T-helper 2 cell (primary cell): ENCODE results near the gene IGFALS.
A peak's percentile ranks its signal among the peaks of the same experiment; 100 is the strongest.
"Not testable (repeated sequence)": the region's sequence is repeated elsewhere in the genome, so short reads cannot be mapped to it uniquely, and the experiment has no call there.

Experiments
- DNase-seq, 5 experiments: peaks; one replicate each; pipeline versions ENCODE4 v3.0.0 to v3.0.0-alpha.2; 2012 to 2022

IGFALS gene

DNA sequence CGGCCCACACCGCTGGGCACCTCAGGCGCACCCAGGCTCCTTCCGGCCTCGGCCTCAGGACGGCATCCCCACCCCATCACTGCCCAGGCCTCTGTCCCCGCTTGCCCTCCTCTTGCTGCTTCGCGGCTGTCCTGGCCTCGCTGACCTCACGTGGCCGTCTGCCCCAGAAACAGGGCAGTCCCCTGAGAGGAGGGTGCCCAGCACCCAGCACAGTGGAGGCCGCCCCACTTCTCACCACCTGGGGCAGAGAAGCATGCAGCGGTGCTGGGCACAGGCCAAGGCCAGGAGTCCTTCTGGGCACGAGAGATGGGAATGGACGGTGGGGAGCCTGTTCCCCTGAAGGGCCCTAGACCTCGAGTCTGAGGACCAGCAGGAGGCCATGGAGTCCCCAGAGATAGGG, 24.2 kb upstream of the IGFALS start:
- no peak for DNase-seq

DNA sequence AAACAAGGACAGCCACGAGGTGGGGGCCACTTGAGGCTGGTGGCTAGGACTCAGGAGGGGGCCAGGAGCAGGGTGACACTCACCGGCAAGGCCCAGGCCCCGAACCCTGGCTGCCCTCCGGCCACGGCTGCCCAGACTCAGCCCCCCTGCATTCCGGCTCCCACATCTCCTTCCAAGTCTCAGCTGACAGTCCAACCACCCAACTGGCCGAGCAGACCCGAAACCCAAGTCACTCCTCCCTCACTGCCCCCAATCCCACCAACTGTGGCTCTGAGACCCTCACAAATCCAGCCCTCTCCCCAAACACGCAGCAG, 23.7 kb upstream of the IGFALS start:
- no peak for DNase-seq

DNA sequence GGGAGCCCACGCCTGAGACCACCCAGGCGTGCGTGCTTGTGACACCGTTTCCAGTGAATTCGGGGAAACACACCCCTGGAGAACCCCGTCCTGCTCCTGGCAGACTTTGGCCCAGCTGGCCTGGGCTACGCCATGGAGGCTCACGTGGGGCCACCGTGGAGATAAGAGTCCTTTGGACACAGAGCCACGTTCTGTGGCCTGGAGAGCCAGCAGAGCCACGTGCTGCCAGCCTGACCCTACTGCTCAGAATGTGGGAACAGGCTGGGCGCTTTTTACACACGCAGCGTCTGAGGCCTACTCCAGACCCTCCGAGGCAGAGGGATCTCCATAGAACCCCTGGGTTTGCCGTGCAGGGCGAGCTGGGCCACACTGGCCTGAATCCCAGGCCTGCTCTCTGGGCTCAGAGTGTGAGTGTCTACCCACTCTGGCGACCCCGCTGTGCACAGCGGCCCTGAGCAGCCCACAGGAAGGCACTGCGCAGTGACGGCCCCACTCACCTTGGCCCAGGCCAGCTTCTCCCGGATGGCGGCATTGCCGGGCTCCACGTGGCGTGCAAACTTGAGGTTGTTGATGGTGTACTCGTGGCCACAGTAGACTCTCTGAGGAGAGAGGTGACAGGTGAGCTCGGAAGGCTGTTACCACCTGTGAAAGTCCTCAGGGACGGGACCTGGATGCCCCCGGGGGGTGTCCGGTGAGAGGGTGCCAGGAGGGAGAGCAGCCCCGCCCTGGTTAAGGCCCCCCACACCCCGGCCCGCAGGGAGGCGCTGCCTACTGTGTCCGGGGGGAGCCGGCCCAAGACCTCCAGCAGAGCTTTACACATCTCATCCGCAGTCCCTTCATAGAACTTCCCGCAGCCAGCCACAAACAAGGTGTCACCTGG, 23.1 kb upstream of the IGFALS start:
- no peak for DNase-seq

DNA sequence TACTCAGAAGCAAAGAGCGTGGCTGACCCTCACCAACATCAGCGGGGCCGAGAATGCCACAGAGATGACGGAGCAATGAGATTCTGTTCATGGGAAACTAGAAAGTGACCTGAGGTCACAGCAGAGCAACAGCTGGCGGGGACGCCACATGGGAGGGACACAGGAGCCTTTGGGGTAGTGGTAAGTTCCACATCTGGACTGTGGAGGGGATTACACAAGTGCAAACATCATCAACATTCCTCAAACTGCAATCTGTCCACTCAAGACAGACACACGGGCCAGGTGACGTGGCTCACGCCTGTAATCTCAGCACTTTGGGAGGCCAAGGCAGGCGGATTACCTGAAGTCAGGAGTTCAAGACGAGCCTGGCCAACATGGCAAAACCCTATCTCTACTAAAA, 22.0 kb upstream of the IGFALS start:
- DNase-seq, result no peak

DNA sequence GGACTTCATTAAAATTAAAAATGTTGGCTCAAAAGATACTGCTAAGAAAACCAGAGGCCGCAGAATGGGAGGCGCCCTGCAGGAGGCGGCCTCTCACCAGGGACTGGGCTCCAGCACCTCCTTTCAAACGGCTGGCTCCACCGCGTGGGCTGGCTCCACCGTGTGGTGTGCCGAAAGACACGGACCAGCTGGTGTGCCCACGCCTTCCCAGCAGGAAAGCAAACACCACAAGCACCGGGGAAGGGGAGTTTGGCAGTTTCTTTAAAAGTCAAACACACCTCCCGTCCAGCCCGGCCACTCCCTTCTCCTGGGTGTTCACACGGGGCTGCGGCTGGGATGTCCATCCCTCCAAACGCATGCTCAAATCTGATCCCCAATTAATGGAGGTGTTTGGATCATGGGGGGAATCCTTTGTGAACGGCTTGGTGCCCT, 19.2 kb upstream of the IGFALS start:
- peak in 2 of 5 experiments; percentile 30 to 56 for DNase-seq

DNA sequence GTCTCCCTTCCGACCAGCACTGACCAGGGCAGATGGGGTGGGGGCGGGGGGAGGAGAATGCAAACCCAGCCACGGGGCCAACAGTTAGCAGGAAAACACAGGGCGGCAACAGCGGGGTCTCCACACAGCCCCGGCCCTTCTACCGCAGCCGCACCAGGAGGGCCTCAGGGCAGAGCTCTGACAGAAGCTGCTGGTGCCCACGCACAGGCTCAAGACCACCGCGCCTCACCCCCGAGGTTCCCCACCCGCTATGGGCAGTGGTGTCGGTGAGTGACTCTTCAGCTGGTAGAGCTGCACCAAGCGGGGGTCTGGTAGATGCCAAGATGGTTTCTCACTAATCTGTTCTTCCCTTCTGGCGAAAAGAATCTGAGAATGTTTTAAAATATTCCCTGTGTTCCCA, 17.0 kb upstream of the IGFALS start:
- DNase-seq, result no peak

DNA sequence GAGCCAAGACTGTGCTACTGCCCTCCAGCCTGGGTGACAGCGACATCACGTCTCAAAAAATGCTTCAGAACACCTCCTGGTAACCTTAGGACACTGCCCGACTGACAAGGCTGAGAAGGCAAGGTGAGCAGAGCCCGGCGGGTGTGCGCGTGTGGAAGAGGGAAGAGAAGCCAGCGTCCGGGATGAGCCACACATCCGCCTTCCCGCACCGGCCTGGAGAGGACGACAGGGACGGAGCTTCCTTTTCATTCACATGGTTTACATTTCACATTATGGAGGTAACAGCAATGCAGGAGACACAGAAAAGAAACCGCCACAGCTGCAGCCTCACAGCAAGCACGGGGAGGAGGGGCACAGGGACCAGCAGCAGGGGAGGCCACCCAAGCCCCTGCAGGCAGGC, 16.6 kb upstream of the IGFALS start:
- no peak for DNase-seq

DNA sequence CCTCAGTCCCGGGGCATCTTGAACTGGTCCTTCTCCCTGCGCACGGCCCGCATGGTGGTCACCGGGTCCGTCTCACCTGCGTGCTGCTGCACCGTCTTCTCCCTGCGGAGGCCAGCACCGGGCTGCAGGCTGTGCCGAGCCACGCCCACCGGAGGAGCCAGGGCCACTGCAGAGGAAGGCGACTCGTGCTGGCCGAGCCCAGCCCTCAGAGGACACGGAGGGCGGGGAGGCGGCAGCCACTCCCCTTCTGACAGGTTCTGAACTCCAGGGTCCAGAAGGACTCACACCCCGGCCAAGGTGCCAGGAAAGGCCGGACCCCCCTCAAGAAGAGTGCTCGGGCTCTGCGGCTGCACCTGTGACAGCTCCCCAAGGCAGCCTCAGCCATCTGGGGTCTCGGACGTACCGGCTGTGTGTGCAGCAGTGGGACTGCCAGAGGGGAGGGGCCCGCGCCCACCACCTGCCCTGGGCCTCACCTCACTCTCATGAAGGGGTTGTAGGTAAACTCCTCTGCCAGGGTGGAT, 15.8 kb upstream of the IGFALS start:
- DNase-seq, result no peak

DNA sequence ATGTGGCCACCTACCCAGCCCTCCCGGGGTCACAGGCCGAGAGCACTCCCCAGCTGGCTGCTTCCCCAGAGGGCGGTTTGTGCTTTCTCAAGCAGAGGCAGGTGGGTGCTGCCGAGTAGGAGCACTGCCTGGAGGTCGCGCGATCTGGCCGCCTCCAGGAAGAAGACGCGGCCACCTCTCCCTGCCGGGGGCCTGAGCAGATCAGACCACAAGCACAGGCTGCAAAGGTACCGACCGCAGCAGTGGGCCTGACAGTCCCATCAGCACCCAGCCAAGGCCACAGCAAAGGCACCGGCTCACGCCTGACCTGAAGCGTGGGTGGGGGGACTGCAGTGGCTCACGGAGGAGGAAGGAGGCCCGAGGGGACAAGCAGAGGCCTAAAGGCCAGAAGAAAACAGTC, 15.2 kb upstream of the IGFALS start:
- no peak for DNase-seq

DNA sequence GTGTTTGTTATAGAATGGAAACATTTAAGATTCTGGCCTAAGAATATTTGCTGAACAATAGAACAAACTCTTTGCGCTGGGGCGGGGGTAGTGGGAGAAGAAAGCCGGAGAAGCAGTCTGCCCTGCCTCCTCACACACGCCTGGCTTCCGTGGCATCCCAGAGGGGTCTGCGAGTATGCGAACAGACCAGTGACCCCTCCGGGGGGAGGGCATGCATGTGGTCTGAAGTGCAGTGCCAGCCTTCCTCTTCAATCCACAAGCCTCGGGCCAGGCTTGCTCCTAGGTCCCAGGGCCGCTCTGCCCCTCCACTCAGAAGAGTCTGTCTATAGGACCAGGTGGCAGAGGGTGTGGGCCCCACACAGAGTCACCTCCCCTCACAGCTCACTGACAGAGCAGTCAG, 14.1 kb upstream of the IGFALS start:
- DNase-seq, result no peak

DNA sequence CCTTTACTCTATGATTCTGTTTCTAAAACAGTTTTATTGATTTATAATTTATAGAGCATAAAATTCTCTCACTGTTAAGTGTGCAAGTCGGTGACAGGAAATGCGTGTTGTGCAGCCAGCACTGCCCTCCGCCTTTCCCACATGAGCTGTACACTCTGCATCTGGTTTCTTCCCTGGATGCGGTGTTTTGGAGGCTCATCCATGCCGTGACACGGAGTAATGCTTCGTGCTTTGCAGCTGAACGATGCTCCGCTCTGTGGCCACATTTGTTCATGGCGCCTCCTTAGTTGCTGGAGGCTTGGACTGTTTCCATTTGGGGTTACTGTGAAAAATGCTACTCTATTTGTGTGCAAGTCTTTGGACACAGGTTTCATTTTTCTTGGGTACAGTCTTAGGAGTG, 7.2 kb upstream of the IGFALS start:
- no peak for DNase-seq

DNA sequence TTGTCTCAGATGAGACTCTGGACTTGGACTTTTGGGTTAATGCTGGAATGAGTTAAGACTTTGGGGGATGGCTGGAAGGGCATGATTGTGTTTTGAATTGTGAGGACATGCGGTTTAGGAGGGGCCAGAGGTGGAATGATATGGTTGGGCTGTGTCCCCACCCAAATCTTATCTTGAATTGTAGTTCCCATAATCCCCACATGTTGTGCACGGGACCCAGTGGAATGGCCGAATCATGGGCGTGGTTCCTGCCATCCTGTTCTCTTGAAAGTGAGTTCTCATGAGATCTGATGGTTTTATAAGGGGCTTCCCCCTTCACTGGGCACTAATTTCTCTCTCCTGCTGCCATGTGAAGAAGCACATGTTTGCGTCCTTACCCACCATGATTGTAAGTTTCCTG, 5.8 kb upstream of the IGFALS start:
- not testable (repeated sequence) for DNase-seq

DNA sequence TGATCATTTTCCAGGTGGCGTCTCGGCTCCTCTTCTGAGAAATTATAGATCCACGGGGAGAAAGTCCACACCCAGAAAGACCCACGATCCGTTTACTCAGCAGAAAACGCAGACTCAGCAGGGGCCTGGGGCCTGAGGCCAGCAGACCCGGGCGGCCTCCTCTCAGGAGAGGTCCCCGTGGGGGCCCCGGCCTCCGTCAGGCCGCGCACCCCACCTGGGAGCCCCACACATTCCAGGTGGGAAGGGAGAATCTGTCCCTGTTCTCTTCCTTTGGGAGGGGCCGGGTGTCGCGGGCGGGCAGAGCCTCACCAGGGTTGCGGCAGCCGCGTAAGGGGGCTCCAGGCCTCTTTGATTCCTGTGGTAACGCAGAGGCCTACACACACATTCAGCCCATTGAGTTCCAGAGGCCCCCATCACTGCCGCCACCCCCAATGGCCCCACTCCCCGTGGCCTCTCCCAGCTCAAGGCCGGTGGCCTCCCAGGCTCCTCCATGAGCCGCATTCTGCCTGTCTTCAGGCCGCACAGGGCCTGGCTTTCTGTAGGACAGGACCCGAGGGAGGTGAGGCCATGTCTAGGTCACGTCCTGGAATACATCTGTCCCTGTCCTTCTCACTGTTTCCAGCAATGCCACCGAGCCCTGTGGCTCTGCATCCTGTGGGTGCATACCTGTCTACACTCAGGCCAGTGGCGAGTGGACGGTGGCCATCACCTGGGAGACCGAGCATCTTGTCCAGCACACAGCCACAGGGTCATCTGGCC, 1.6 kb upstream of the IGFALS start:
- no peak for DNase-seq

DNA sequence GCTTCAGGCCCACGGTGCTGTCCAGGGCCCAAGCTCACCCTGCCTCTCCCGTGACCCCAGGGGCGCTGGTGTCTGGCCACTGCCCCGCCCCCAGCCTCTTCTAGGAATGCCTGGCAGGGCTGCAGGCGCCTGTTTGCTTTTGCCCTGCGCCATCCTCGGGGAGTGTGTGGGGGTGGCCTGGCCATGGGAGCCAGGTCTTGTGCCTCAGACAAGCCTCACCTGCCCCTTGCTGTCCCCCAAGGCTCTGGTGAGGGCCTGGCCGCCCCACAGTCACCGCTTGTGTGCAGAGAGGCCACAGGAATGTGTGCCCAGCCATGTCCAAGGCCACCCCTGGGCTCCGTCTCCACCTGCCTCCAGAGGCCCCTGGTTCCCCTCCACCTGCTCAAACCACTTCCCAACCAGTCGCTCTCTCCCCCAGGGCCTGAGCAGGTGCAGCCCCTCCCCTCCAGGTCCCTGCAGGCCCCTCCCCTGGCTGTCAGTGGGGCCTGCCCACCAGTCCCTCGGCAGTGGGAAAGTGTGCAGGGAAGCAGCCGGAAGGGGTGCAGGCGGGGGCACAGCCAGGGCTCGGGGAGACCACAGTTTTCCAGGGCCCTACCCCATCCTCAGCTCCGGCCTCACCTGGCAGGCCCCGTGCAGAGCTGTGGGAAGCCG, 841 bp upstream of the IGFALS start:
- no peak for DNase-seq

DNA sequence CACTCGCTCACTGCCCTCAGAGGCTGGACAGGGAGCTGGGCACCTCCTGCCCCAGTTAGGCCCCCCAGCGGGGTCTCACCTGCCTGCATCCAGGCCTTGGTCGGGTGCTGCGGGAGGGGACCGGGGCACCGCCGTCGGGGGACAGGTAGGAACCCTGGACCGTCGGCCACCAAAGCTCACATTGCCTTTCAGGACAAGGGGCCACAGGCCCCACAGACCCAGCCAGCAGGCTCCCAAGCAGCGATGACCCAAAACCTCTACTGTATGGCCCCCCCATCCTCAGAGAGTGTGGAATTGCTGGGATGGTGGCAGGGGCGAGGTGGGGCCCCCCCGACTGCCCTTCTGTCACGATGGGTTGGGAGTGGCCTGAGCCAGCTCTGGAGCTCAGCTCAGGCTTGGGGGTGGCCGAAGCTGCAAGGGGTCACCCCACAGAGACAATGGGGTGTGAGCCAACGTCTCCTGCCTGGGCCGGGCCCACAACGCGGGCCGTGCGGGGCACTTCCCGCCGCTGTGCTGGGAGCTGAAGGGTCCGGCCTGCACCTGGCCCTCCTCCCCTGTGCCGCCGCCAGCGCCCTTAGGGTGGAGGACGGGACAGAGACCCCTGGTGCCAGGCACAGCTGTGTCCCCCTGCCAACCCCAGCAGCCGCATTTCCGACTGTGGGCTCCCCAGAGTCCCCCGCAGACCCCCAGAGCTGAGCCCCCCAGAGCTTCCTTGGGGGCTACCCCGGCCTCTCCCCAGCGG, 498 bp downstream of the IGFALS start:
- no peak for DNase-seq

DNA sequence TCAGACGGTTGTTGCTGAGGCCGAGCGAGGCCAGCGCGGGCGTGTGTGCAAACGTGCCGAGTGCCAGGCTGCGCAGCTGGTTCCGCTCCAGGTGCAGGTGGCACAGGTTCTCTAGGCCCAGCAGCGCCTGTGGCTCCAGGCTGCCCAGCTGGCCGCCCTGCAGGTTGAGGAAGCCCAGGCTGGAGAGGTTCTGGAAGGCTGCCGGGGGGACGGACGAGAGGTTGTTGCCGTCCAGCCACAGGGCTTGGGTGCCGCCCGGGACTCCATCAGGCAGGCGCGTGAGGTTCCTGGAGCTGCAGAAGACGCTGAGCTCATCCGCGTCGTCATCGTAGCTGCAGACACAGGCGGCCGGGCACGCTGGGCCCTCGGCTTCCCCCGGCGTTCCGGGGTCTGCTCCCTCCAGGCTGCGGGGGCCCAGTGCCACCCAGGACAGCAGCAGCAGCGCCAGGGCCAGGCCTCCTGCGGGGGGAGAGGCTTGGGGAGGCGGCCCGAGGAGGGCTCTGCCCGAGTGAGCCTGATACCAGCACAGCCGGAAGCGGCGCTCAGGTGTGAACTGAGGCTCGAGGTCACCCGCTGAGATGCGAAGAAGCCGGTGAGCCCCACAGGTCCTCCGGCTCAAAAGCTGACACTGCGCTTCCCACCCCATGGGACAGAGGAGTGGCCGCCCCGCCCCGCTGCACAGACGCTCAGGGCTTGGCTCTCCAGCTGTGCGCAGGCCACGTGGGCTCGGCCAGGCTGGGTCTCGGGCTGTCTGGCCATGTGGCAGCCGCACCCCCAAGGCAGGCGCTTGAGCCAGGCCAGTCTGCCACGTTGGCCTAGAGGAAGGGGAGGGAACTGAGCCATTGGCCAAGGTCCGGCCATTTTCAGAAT, 1.3 kb downstream of the IGFALS start:
- no peak for DNase-seq

DNA sequence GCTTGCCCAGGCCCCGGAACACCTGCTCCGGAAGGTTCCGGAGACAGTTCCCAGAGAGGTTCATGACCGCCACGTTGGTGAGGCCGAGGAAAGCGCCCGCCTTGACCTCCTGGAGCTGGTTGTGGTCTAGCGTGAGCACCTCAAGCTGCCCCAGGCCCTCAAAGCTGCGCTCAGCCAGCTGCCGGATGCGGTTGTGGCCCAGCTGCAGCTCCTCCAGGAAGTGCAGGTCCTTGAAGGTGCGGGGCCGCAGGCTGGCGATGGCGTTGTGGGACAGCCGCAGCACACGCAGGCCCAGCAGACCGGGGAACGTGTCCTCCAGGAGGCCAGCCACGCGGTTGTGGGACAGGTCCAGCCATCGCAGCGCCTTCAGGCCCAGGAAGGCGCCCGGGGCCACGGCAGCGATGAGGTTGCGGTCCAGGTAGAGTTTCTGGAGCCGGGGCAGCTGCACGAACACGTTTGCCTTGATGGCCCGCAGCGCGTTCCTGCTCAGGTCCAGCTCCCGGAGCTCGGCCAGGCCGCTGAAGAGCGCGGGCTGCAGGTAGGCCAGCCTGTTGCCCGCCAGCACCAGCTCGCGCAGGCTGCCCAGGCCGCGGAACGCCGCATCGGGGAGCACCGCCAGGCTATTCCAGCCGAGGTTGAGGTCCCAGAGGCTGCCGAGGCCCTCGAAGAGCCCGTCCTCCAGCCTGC, 2.1 kb downstream of the IGFALS start:
- peak in 1 of 5 experiments; percentile 48 for DNase-seq

DNA sequence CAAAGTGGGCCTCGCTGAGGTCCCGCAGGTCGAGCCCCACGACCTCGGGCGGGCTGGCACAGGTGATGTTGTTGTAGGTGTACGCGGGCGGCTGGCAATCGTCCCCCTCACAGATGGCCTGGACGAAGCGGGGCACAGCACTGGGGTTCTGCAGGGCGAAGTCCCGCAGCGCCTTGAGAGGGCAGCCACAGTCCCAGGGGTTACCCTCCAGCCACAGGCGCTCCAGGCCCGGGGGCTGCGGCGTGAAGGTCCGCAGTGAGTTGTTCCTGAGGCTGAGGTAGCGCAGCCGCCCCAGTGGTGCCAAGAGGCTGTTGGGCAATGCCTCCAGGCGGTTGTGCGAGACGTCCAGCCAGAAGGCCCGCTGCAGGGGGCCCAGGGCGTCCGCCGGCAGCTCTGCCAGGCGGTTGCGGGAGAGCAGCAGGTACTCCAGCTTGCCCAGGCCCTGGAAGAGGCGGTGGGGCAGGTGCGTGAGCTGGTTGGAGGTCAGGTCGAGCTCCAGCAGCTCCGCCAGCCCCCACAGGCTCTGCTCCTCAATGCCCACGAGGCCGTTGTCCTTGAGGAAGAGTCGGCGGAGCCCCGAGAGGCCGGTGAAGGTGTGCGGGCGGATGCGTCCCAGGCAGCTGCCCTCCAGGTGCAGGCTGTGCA, 2.8 kb downstream of the IGFALS start:
- no peak for DNase-seq

DNA sequence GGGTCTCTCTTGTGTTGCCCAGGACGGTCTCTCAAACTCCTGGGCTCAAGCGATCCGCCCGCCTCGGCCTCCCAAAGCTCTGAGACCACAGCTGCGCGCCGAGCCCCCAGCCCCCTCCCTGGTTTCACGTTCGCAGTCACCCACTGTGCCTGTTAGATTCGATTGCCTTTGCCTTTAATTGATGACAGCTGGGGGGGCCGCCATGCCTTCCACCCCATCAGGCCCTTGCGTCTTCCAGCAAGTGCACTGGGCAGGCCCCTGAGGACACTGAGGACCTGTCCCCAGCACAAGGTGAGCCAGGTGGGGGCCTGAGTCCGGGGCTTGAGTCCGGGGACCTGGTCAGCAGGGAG, 3.3 kb downstream of the IGFALS start:
- no peak for DNase-seq

DNA sequence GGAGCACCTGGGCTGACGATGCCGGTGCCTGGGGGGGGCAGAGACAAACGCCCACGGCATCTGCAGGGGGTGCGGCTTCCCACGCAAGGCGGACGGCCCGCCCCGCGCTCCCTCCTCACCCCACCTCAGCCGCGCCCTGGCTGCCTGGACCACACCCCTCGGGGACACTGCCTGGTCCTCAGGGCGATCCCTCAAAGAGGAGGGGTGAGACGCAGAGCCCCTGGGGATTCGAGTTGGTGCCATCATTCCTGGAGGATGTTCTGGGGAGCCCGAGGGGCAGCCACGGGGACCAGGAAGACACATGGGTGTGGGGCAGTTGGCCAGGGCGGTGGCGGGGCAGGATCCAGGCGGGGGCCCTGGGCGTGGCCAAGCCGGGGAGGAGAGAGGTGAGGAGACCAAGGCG, 3.9 kb downstream of the IGFALS start:
- DNase-seq, result no peak

DNA sequence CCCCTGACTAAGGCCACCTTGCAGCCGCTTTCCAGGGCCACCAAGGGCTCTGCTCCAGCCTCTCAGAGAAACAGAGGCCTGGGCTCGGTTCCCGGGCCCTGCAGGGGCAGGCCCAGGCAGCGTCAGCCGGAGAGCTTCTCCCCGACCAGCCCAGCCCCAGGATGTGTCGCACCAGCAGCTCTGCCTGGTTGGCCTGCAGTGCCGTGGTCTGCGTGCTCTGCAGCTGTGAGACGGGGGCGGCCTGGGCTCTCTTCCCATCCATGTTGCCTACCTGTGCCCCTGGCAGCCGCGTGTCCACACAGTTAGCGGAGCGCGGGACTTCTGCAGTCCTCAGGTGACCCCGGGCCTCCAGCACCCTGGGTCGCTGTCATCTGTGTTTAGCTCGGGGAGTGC, 4.8 kb downstream of the IGFALS start:
- no peak for DNase-seq
